Kidney (tissue), 14 donors: Measurements from ENCODE around the gene HSD17B12. TPM values are rescaled to one million over a fixed set of nuclear protein-coding genes. Genes with fewer than 3 reads are reported as not detected.

Experiments
- DNase-seq, 5 donors: peaks; one replicate each; pipeline ENCODE4 v3.0.0-alpha.2; 2013 to 2020
- FAIRE-seq: peaks from 2 replicates; lab custom pipeline; 2012; peaks lifted over from hg19 to GRCh38; lab: Jason Lieb, UNC
- H3K27ac ChIP-seq, 2 donors: one replicate each; pipeline ENCODE4 v1.7.0; 2013; ENCODE audit warnings: low read depth in 2 of 2, low read length in 2 of 2, inconsistent platforms in 1 of 2
- H3K27me3 ChIP-seq: one replicate; pipeline ENCODE4 v1.7.1; 2013; ENCODE audit warnings: low read length, inconsistent platforms; ENCODE audit not compliant: control insufficient read depth, insufficient read depth
- H3K36me3 ChIP-seq, 3 donors: one replicate each; pipeline versions ENCODE4 v1.7.0 to v1.7.1; 2013; ENCODE audit warnings: low read length in 3 of 3, control low read depth in 1 of 3, inconsistent platforms in 1 of 3; ENCODE audit not compliant: insufficient read depth in 3 of 3, control insufficient read depth in 2 of 3
- H3K4me1 ChIP-seq, 3 donors: one replicate each; pipeline versions ENCODE4 v1.7.0 to v1.7.1; 2013; ENCODE audit warnings: low read length in 3 of 3, inconsistent platforms in 1 of 3, low read depth in 1 of 3; ENCODE audit not compliant: control insufficient read depth in 2 of 3, insufficient read depth in 2 of 3
- H3K4me3 ChIP-seq, 3 donors: one replicate each; pipeline versions ENCODE4 v1.7.0 to v1.8.1; 2013; ENCODE audit warnings: low read length in 3 of 3, control low read depth in 1 of 3, inconsistent platforms in 1 of 3
- H3K9ac ChIP-seq, 3 donors: one replicate each; pipeline versions ENCODE4 v1.7.0 to v1.7.1; 2013; ENCODE audit warnings: low read length in 3 of 3, control low read depth in 1 of 3, inconsistent platforms in 1 of 3
- H3K9me3 ChIP-seq, 3 donors: one replicate each; pipeline versions ENCODE4 v1.7.0 to v1.7.1; 2013; ENCODE audit warnings: low read length in 3 of 3, control low read depth in 1 of 3, inconsistent platforms in 1 of 3; ENCODE audit not compliant: control insufficient read depth in 2 of 3, insufficient read depth in 1 of 3
- intact Hi-C: fragments of 100-400 bp; cut with DNase I; formaldehyde crosslinking; loops from one replicate; pipeline ENCODE4 v1.11.1; 2022
- polyA plus RNA-seq: library from polyadenylated mRNA; stranded (reverse); fragments of 350-450 nt; fragmentation: Illumina TruSeq; extraction: RNeasy Lipid Tissue Mini Kit (QIAGEN cat#74804); gene quantifications from one replicate; pipeline ENCODE4 v1.2.3, GENCODE V29; 2014; ENCODE audit warnings: low read depth, low replicate concordance; ENCODE audit not compliant: insufficient read depth
- total RNA-seq: library from RNA; stranded (reverse); fragmentation: NEBNext Ultra II Directional; extraction: Animal tissue kit (Norgen Biotek cat#: 25700); gene quantifications from one replicate; pipeline ENCODE4 v1.2.1, GENCODE V29; 2021
- TF ChIP-seq, protein P1 (sequence below): IDR thresholded peaks from 3 replicates; pipeline ENCODE4 v1.5.1; 2012; ENCODE audit warnings: mild to moderate bottlenecking, moderate library complexity, borderline replicate concordance; ENCODE audit not compliant: insufficient read depth; ENCODE audit errors: extremely low read depth
- donor health status: control.
- donor health status: control.
- donor health status: control.
- donor health status: control.
- donor health status: control.
- donor health status: DM: yes; HTN: yes; CAD: no.
- donor health status: Normal renal cell carcinoma (clear cell type).

The HSD17B12 gene
- total and polyA plus RNA-seq, 2 donors from 2014 or later, result 76.9 to 100 TPM

DNA sequence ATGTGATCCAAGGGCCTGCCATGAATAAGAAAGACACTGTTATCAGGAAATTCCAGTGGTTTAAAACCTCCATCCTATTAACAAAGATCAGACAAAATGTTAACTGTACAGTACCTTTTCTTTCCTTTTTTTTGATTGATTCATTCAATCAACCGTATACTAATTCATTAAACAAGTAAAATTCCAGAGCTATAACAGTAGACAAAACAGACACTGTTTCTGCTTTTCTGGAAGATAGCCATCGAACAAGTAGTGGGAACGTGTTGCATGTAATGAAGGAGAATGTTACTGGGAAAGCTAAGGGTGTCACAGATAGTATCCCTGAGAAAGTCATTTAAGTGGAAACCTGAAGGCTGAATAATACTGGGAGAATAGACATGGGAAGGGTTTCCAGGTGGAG is 126.4 kb downstream of the HSD17B12 start:
- no peak for FAIRE-seq
- H3K4me1 ChIP-seq, result no peaks in the 10 kb centered on the region
- intact Hi-C loops, result no loop called here
- no peak overlapping the region for H3K4me3 ChIP-seq
- no peaks in the 10 kb centered on the region for H3K9me3 ChIP-seq
- H3K27ac ChIP-seq, result no peak overlapping the region
- no peak overlapping the region for H3K9ac ChIP-seq
- TF ChIP-seq, protein P1, sequence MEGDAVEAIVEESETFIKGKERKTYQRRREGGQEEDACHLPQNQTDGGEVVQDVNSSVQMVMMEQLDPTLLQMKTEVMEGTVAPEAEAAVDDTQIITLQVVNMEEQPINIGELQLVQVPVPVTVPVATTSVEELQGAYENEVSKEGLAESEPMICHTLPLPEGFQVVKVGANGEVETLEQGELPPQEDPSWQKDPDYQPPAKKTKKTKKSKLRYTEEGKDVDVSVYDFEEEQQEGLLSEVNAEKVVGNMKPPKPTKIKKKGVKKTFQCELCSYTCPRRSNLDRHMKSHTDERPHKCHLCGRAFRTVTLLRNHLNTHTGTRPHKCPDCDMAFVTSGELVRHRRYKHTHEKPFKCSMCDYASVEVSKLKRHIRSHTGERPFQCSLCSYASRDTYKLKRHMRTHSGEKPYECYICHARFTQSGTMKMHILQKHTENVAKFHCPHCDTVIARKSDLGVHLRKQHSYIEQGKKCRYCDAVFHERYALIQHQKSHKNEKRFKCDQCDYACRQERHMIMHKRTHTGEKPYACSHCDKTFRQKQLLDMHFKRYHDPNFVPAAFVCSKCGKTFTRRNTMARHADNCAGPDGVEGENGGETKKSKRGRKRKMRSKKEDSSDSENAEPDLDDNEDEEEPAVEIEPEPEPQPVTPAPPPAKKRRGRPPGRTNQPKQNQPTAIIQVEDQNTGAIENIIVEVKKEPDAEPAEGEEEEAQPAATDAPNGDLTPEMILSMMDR, result no peak
- H3K27me3 ChIP-seq, result no peaks in the 10 kb centered on the region
- DNase-seq, result no peak
- no peaks in the 10 kb centered on the region for H3K36me3 ChIP-seq

DNA sequence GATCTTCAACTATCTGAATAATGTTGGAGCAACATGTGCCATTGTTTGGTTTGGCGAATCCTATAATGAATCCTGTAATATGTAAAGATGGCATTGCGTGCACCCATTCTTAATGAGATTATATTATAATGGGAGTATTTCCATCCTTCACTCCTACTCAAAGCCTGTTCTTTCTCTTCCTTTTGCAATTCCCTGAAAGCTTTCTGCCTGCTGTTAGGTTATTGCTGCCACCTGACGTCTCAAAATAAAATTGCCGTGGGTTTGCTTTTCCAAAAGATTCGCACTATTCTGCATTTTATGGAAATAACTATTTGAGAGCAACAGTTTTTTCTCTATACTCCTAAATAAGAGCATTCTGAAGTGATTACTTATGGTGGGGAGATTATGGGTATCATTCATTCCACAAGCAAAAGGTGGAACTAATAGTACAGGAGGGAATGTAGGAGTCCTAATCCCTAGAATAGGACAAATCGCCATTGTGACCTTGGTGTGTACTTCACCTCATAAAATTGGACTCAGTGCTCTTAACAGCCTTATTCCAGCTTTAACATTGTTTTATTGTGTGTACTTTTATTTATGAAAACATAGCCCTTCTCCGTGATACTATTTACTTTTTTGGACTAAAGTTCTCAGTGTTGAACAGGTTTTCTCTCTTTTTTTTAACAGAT is 130.5 kb downstream of the HSD17B12 start:
- H3K9me3 ChIP-seq, result no peaks in the 10 kb centered on the region
- H3K4me1 ChIP-seq, result no peaks in the 10 kb centered on the region
- peak in 1 of 5 donors; percentile 15 for DNase-seq
- no peak overlapping the region for H3K9ac ChIP-seq
- FAIRE-seq, result no peak
- no peaks in the 10 kb centered on the region for H3K27me3 ChIP-seq
- H3K4me3 ChIP-seq, result no peak overlapping the region
- peaks cover 0 to 4% (median 2%) of the 10 kb centered on the region in 3 donors for H3K36me3 ChIP-seq
- H3K27ac ChIP-seq, result no peak overlapping the region
- intact Hi-C loops, result no loop called here
- TF ChIP-seq, protein P1, result peak; percentile 31

DNA sequence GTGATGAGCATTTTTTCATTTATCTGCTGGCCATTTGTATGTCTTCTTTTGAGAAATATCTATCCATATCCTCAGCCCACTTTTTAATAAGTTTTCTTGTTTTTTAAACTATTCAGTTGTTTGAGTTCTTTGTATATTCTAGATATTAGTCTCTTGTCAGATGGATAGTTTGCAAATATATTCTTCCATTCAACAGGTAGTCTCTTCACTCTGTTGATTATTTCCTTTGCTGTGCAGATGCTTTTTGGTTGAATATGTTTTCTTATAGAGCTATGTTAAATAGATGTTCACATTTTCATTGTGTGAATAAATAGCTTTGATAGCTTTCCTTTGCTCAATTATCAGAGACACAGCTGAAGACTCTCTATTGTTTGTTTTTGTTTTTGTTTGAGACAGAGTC is 131.9 kb downstream of the HSD17B12 start:
- H3K9me3 ChIP-seq, result no peaks in the 10 kb centered on the region
- FAIRE-seq, result no peak
- TF ChIP-seq, protein P1, result no peak

More for the DNA sequence above, 131.9 kb downstream of the HSD17B12 start:
- DNase-seq, result no peak
- H3K27ac ChIP-seq, result no peak overlapping the region
- intact Hi-C loops, result no loop called here
- H3K4me1 ChIP-seq, result no peaks in the 10 kb centered on the region
- no peak overlapping the region for H3K4me3 ChIP-seq
- peaks cover 0 to 4% (median 2%) of the 10 kb centered on the region in 3 donors for H3K36me3 ChIP-seq
- no peaks in the 10 kb centered on the region for H3K27me3 ChIP-seq
- no peak overlapping the region for H3K9ac ChIP-seq
